Measurements from ENCODE around the gene BRD9. TPM values are rescaled to one million over a fixed set of nuclear protein-coding genes. Genes with fewer than 3 reads are reported as not detected.

BRD9 gene
- total RNA-seq, 1 donor from 2014 or later, result 37.7 TPM

DNA sequence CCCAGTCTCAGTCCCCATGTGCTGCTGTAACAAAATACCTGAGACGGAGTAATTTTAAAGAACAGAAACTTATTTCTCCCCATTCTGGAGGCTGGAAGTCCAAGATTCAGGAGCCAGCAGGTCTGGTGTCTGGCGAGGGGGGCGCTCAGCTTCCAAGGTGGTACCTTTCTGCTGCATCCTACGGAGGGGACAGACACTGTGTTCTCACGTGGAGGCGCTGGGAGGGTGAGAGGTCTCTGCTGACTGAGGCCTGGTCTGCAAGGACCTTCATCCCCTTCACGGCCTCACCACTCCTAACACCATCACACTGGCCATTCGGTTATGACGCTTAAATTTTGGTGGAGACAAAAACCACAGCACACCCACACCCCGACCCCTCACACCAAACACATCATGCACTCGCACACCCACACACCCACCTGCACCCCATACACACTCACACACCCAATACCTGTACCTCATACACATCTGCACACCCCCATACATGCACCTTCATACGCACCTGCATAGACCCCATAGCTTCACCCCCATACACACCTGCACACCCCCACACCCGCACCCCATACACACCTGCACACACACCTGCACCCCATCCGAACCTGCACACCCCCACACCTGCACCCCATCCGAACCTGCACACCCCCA lies 32.0 kb downstream of the BRD9 start:
- no peak for DNase-seq
- H3K4me1 ChIP-seq, result no peaks in the 10 kb centered on the region
- H3K4me3 ChIP-seq, result no peak overlapping the region
- ATAC-seq, result no peak
- H3K27ac ChIP-seq, result no peak overlapping the region
- peaks cover 33% of the 10 kb centered on the region for H3K36me3 ChIP-seq
- no peaks in the 10 kb centered on the region for H3K9me3 ChIP-seq
- intact Hi-C loops (cut with DNase I), result no loop called here
- no peak for TF ChIP-seq CTCF (IDR thresholded peaks at IDR 0.05)
- no peaks in the 10 kb centered on the region for H3K27me3 ChIP-seq (ENCODE audit: low read depth)

DNA sequence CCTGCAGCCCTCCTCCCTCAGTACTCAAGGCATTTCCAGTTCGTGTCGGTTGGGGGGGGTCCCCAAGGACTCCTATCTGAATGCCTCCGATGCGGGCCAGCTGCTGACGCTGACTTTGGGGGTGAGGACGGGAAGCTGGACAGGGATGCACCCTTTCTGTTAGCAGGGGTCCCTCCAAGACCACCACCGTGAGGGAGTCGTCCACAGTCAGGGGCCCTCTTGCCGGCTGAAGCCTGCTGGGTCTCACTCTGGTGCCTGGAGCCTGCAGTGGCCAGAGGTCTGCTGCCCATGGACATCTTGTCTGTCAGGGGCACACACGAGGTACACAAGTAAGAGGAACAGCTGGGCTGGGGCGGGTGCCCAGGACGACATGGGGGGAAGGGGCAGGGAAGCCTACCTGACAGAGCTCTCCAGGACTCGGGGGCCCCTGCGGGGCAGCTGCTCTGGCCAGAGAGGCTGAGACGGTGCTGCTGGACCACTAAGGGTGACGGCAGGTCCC lies 32.8 kb downstream of the BRD9 start:
- no peak for TF ChIP-seq CTCF (IDR thresholded peaks at IDR 0.05)
- DNase-seq, result no peak
- Histone ChIP-seq H3K27me3 (ENCODE audit: low read depth) (no peaks in the 10 kb centered on the region), H3K4me3 (no peak overlapping the region), H3K9me3 (no peaks in the 10 kb centered on the region), H3K4me1 (no peaks in the 10 kb centered on the region), H3K36me3 (peaks cover 25% of the 10 kb centered on the region), H3K27ac (no peak overlapping the region)
- no peak for ATAC-seq
- intact Hi-C loops (cut with DNase I), result no loop called here

DNA sequence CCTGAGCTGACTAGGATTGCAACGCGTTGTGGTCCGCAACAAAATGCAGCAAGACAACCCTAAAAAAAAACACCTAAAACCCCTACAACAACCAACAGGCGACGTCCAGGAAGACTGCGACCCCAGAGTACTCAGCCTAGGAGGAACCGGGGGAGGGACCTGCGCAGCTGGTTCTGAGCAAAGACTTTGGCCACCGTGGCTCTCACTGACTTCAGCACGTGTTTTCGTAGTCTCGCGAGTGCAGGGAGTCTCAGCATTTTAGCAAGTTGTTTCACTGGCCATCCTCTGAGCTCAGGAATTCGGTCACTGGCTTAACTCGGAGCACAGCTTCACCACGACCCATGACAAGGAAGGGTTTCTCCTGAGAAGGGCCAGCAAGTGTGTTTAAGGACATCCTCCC lies 33.2 kb downstream of the BRD9 start:
- H3K27me3 ChIP-seq (ENCODE audit: low read depth), result no peaks in the 10 kb centered on the region
- DNase-seq (peak; percentile 24), ATAC-seq (no peak)
- intact Hi-C loops (cut with DNase I), result no loop called here
- H3K9me3 ChIP-seq, result no peaks in the 10 kb centered on the region
- peaks cover 21% of the 10 kb centered on the region for H3K36me3 ChIP-seq
- H3K27ac ChIP-seq, result no peak overlapping the region
- H3K4me1 ChIP-seq, result no peaks in the 10 kb centered on the region
- no peak overlapping the region for H3K4me3 ChIP-seq
- no peak for TF ChIP-seq CTCF (IDR thresholded peaks at IDR 0.05)

- ATAC-seq, result no peak
- H3K9me3 ChIP-seq, result no peaks in the 10 kb centered on the region
- peaks cover 14% of the 10 kb centered on the region for H3K36me3 ChIP-seq
- H3K27me3 ChIP-seq (ENCODE audit: low read depth), result no peaks in the 10 kb centered on the region
- TF ChIP-seq CTCF (IDR thresholded peaks at IDR 0.05), result no peak
- H3K27ac ChIP-seq, result no peak overlapping the region
- no peaks in the 10 kb centered on the region for H3K4me1 ChIP-seq
- DNase-seq, result no peak
- intact Hi-C loops (cut with DNase I), result no loop called here
- no peak overlapping the region for H3K4me3 ChIP-seq
Observed at GRCh38 chr5:858726-859125, 33.9 kb downstream of the BRD9 start.

DNA sequence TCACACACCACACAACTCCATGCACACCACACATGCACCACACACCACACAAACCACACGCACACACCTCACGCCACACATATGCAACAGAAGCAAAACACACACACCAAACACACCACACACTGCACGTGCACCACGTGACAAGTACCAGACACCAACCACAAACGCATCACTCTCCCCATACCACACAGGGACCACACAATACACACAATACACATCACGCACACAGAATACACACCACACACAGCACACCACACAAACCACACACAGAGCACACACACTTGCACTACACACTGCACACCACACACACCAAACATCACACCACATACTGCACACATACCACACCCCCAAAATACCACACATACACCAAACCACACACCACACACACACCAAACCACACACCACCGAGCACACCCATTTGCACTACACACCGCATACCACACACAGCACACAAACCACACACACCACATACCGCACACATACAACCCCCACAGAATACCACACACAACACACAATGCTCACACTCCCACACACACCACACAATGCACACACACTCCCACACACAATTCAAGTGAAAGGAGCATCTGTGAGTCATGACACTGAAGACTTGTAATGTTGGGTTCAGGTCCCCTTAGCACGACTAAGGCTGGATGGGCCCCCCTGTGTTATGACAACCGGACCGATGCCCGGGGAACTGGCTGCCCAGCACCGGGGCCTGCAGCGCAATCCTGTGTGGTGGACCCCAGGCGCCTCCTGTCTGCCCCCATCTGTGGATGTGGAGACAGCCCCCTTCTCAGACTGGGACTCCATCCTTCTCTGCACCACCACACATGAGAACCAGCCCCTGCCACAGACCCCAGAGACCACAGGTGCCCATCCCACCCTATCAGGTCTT lies 35.8 kb downstream of the BRD9 start:
- no peak for TF ChIP-seq CTCF (IDR thresholded peaks at IDR 0.05)
- intact Hi-C loops (cut with DNase I), result no loop called here
- Histone ChIP-seq H3K36me3 (no peaks in the 10 kb centered on the region), H3K27me3 (ENCODE audit: low read depth) (peaks cover 6% of the 10 kb centered on the region), H3K27ac (no peak overlapping the region), H3K4me1 (no peaks in the 10 kb centered on the region), H3K4me3 (no peak overlapping the region), H3K9me3 (no peaks in the 10 kb centered on the region)
- DNase-seq (peak; percentile 26), ATAC-seq (peak in 1 of 2 donors; percentile 6)

Data from lower lobe of right lung (tissue), 2 donors.